ENCODE results near the gene PRKCH. TPM values are rescaled to one million over a fixed set of nuclear protein-coding genes. Genes with fewer than 3 reads are reported as not detected.

Gene PRKCH
- total and polyA plus RNA-seq, 9 of the 15 experiments (the other 6 are each of a cell fraction or from before 2014, with no cell fraction given) = 0.61 to 4.4 (median 4.0) TPM

- H3K27ac ChIP-seq (ENCODE audit: extremely low read depth, low read depth, low read length) = no peak overlapping the region
- no peak overlapping the region for H3K9ac ChIP-seq (ENCODE audit: insufficient read depth in 1 of 2, low read depth in 2 of 2, low read length in 2 of 2)
- H3K27me3 ChIP-seq (ENCODE audit: control insufficient read depth in 2 of 2, insufficient read depth in 2 of 2, low read length in 2 of 2) = peaks cover 0 to 4% of the 10 kb centered on the region in 2 experiments; a peak in 1 of 5 replicates
- H3K9me3 ChIP-seq (replicated peaks; ENCODE audit: control insufficient read depth, insufficient read depth, low read depth, low read length) = no peaks in the 10 kb centered on the region
- ChIA-PET CTCF (ENCODE audit: low intra/inter-chr PET ratio) (no interaction called here), POLR2A (interaction anchor here (1.0 kb wide), 1 partner anchor 11 kb away, joined by 3 read pairs; no protein-coding TSS in a partner anchor)
- no peak for DNase-seq (ENCODE audit: extremely low read depth in 1 of 4, low spot score in 3 of 4)
- no peak overlapping the region for H3K4me2 ChIP-seq (ENCODE audit: insufficient read depth, low read length)
- WGBS (ENCODE audit: insufficient coverage, low coverage, missing lambda C conversion rate) = no CpG with 5 or more reads among the region's 1 CpG
- FAIRE-seq = no peak
- in situ Hi-C loops (cut with MboI) = no loop called here
- no peaks in the 10 kb centered on the region for H3K79me2 ChIP-seq (ENCODE audit: control insufficient read depth, insufficient read depth, low read length)
- TF ChIP-seq ARID1B (IDR thresholded peaks at IDR 0.05) (no peak), GATAD2B (IDR thresholded peaks at IDR 0.05; ENCODE audit: borderline replicate concordance) (no peak), KAT7 (CRISPR knock-in tag; IDR thresholded peaks at IDR 0.05; ENCODE audit: borderline replicate concordance) (no peak), ZNF436 (CRISPR knock-in tag; IDR thresholded peaks at IDR 0.05) (no peak), KDM2B (CRISPR knock-in tag; IDR thresholded peaks at IDR 0.05) (no peak), ZNF655 (CRISPR knock-in tag; IDR thresholded peaks at IDR 0.05) (no peak), HSF4 (CRISPR knock-in tag; IDR thresholded peaks at IDR 0.05; ENCODE audit: borderline replicate concordance) (no peak), ELF2 (CRISPR knock-in tag; IDR thresholded peaks at IDR 0.05) (no peak), KAT8 (IDR thresholded peaks at IDR 0.05; ENCODE audit: low read depth) (no peak), POU5F1 (IDR thresholded peaks at IDR 0.05; ENCODE audit: borderline replicate concordance, low read depth, low read length, partially characterized antibody) (no peak), ZBTB5 (IDR thresholded peaks at IDR 0.05) (no peak), SMC3 (conservative IDR thresholded peaks at IDR 0.05; ENCODE audit: insufficient read depth, low read depth, low read length) (no peak), NFRKB (IDR thresholded peaks at IDR 0.05; ENCODE audit: low read depth) (no peak), STAT6 (CRISPR knock-in tag; IDR thresholded peaks at IDR 0.05) (no peak), ZNF232 (CRISPR knock-in tag; IDR thresholded peaks at IDR 0.05) (no peak), NR2C1 (IDR thresholded peaks at IDR 0.05) (no peak), NR2C1 (tag; IDR thresholded peaks at IDR 0.05) (no peak), SIN3A (IDR thresholded peaks at IDR 0.05; ENCODE audit: borderline replicate concordance in 2 of 2, control insufficient read depth in 1 of 2, low read depth in 2 of 2, low read length in 2 of 2) (no peak), DMBX1 (CRISPR knock-in tag; IDR thresholded peaks at IDR 0.05; ENCODE audit: borderline replicate concordance) (no peak)
- no peaks in the 10 kb centered on the region for H3K36me3 ChIP-seq (ENCODE audit: control insufficient read depth, insufficient read depth, low read length)
- no peaks in the 10 kb centered on the region for H3K9me1 ChIP-seq (ENCODE audit: control insufficient read depth, insufficient read depth, low read length)
- no peak overlapping the region for H3K4me3 ChIP-seq
- no peaks in the 10 kb centered on the region for H4K20me1 ChIP-seq (replicated peaks; ENCODE audit: control insufficient read depth, insufficient read depth, low read length)
- intact Hi-C loops (cut with micrococcal nuclease) = no loop called here
- no peak for ATAC-seq
- no TSS peak for BruUV-seq (replicated peaks)
- H3K4me1 ChIP-seq (replicated peaks in 1 of 2; ENCODE audit: control insufficient read depth in 2 of 2, insufficient read depth in 2 of 2, low read length in 2 of 2) = no peaks in the 10 kb centered on the region; a peak in 1 of 5 replicates
- H2AFZ ChIP-seq (ENCODE audit: low read depth, low read length) = no peak overlapping the region
These were observed 260.0 kb downstream of the PRKCH start for GRCh38 chr14:61581340-61581739.
